SU-DHL-6 (cell line): Measurements from ENCODE around the gene MARS1.
"Not testable (repeated sequence)": the region's sequence is repeated elsewhere in the genome, so short reads cannot be mapped to it uniquely, and the experiment has no call there.

Experiments
- H2AFZ ChIP-seq: fragments of 200-600 bp; sonication (generic); 2 replicates; pipeline ENCODE4 v1.6.1; 2014; ENCODE audit warnings: low read depth, mild to moderate bottlenecking, moderate library complexity, mixed read lengths, antibody characterized with exemption, low read length; ENCODE audit not compliant: severe bottlenecking
- H3F3A ChIP-seq: fragments of 200-600 bp; shearing (Covaris generic); 2 replicates; pipeline ENCODE4 v1.6.0; 2016; ENCODE audit warnings: antibody characterized with exemption, mild to moderate bottlenecking; ENCODE audit not compliant: insufficient read depth
- H3K27ac ChIP-seq: fragments of 200-600 bp; sonication (generic); 2 replicates; pipeline ENCODE4 v1.5.1; 2016; ENCODE audit warnings: low read depth, mild to moderate bottlenecking, low read length, moderate library complexity, mixed read lengths
- H3K27me3 ChIP-seq: fragments of 200-600 bp; sonication (generic), shearing (Covaris generic); 2 replicates; pipeline ENCODE4 v1.6.0; 2014; ENCODE audit warnings: mild to moderate bottlenecking, low read length
- H3K36me3 ChIP-seq: fragments of 200-600 bp; sonication (generic); 2 replicates; pipeline ENCODE4 v1.6.1; 2014; ENCODE audit warnings: mild to moderate bottlenecking, low read length, mixed read lengths
- H3K4me2 ChIP-seq: fragments of 300-600, 200-600 bp; shearing (Covaris generic), sonication (generic); 2 replicates; pipeline ENCODE4 v1.6.0; 2014; ENCODE audit warnings: low read length, low read depth, mild to moderate bottlenecking; ENCODE audit not compliant: poor library complexity, severe bottlenecking
- H3K4me3 ChIP-seq: fragments of 200-600 bp; sonication (generic); 2 replicates; pipeline ENCODE4 v1.5.1; 2014; ENCODE audit warnings: antibody characterized with exemption, low read length, mild to moderate bottlenecking, mixed read lengths; ENCODE audit not compliant: insufficient read depth, poor library complexity, severe bottlenecking
- H3K79me2 ChIP-seq: fragments of 200-600 bp; sonication (generic); 2 replicates; pipeline ENCODE4 v1.6.1; 2014; ENCODE audit warnings: mild to moderate bottlenecking, low read length, moderate library complexity; ENCODE audit not compliant: insufficient read depth
- H3K9ac ChIP-seq: fragments of 200-600 bp; sonication (generic); 2 replicates; pipeline ENCODE4 v1.7.0; 2014; ENCODE audit warnings: mild to moderate bottlenecking, low read length
- H3K9me2 ChIP-seq: fragments of 200-600 bp; sonication (generic); replicated peaks from 2 replicates; pipeline ENCODE4 v1.6.1; 2014; ENCODE audit warnings: low read length; ENCODE audit not compliant: insufficient read depth
- H3K9me3 ChIP-seq: fragments of 200-600 bp; sonication (generic); 2 replicates; pipeline ENCODE4 v1.6.1; 2014; ENCODE audit warnings: low read length, mixed read lengths; ENCODE audit not compliant: insufficient read depth
- H4K20me1 ChIP-seq: fragments of 200-600 bp; sonication (generic); 2 replicates; pipeline ENCODE4 v1.6.1; 2014; ENCODE audit warnings: low read depth, mild to moderate bottlenecking, antibody characterized with exemption, low read length, moderate library complexity, mixed read lengths
- CTCF ChIP-seq: fragments of 200-600 bp; sonication (generic); IDR thresholded peaks from one replicate; pipeline ENCODE4 v1.5.1; 2017; ENCODE audit warnings: antibody characterized with exemption, mild to moderate bottlenecking, low read length, moderate library complexity; ENCODE audit not compliant: insufficient read depth, poor library complexity, severe bottlenecking
- EZH2phosphoT487 ChIP-seq: fragments of 200-600 bp; sonication (generic), shearing (Covaris generic); conservative IDR thresholded peaks from 2 replicates; pipeline ENCODE4 v1.6.1; 2018; ENCODE audit warnings: mild to moderate bottlenecking, antibody characterized with exemption, low read length, moderate library complexity, mixed read lengths

Gene MARS1

GRCh38 chr12:57511588-57512325, 23.9 kb downstream of the MARS1 start:
- H3K36me3 ChIP-seq, result peaks cover 17% of the 10 kb centered on the region; the same call in 1 of the 2 replicates
- TF ChIP-seq EZH2phosphoT487 (no peak), CTCF (no peak)
- H4K20me1 ChIP-seq, result no peaks in the 10 kb centered on the region
- H3K9me3 ChIP-seq, result no peaks in the 10 kb centered on the region
- no peak overlapping the region for H3K27ac ChIP-seq
- H3K4me3 ChIP-seq, result no peak overlapping the region
- no peak overlapping the region for H3K9ac ChIP-seq
- H3K79me2 ChIP-seq, result no peaks in the 10 kb centered on the region
- H2AFZ ChIP-seq, result no peak overlapping the region
- no peaks in the 10 kb centered on the region for H3K9me2 ChIP-seq
- H3K4me2 ChIP-seq, result no peak overlapping the region
- no peaks in the 10 kb centered on the region for H3K27me3 ChIP-seq
- H3F3A ChIP-seq, result peaks cover 33% of the 10 kb centered on the region

GRCh38 chr12:57512665-57513064, 24.8 kb downstream of the MARS1 start:
- Histone ChIP-seq H3K79me2 (no peaks in the 10 kb centered on the region), H2AFZ (no peak overlapping the region), H3K4me2 (no peak overlapping the region), H4K20me1 (no peaks in the 10 kb centered on the region), H3K4me3 (no peak overlapping the region), H3K27me3 (no peaks in the 10 kb centered on the region), H3F3A (peaks cover 38% of the 10 kb centered on the region), H3K9me3 (no peaks in the 10 kb centered on the region), H3K9me2 (no peaks in the 10 kb centered on the region), H3K27ac (no peak overlapping the region), H3K9ac (no peak overlapping the region), H3K36me3 (peaks cover 20% of the 10 kb centered on the region)
- TF ChIP-seq CTCF, result no peak
- TF ChIP-seq EZH2phosphoT487, result no peak

- H3K27ac ChIP-seq, result no peak overlapping the region
- H3K4me3 ChIP-seq, result no peak overlapping the region
- no peak overlapping the region for H2AFZ ChIP-seq
- H3K9me3 ChIP-seq, result no peaks in the 10 kb centered on the region
- peaks cover 42% of the 10 kb centered on the region for H3F3A ChIP-seq
- H3K36me3 ChIP-seq, result peaks cover 20% of the 10 kb centered on the region
- H3K9ac ChIP-seq, result no peak overlapping the region
- TF ChIP-seq CTCF, result no peak
- TF ChIP-seq EZH2phosphoT487, result no peak
- H3K9me2 ChIP-seq, result no peaks in the 10 kb centered on the region
- no peaks in the 10 kb centered on the region for H4K20me1 ChIP-seq
- no peaks in the 10 kb centered on the region for H3K27me3 ChIP-seq
- H3K4me2 ChIP-seq, result no peak overlapping the region
- H3K79me2 ChIP-seq, result peaks cover 4% of the 10 kb centered on the region
Observed at GRCh38 chr12:57513266-57513665, 25.4 kb downstream of the MARS1 start.

GRCh38 chr12:57513677-57514076, 25.8 kb downstream of the MARS1 start:
- not testable (repeated sequence) for H3K27ac ChIP-seq, H3K4me2 ChIP-seq, H3K4me3 ChIP-seq, H3K79me2 ChIP-seq, H4K20me1 ChIP-seq, H3K27me3 ChIP-seq, H2AFZ ChIP-seq, H3K9me3 ChIP-seq, H3K9me2 ChIP-seq, H3K9ac ChIP-seq
- H3K36me3 ChIP-seq, result peaks cover 20% of the 10 kb centered on the region
- peaks cover 43% of the 10 kb centered on the region for H3F3A ChIP-seq

- peaks cover 20% of the 10 kb centered on the region for H3K36me3 ChIP-seq
- not testable (repeated sequence) for H3K4me2 ChIP-seq, H4K20me1 ChIP-seq, H3K27me3 ChIP-seq, H3K9ac ChIP-seq, H3K4me3 ChIP-seq, H3K9me2 ChIP-seq, H3K9me3 ChIP-seq, H3K27ac ChIP-seq, H2AFZ ChIP-seq
- H3K79me2 ChIP-seq, result peaks cover 13% of the 10 kb centered on the region
- peaks cover 40% of the 10 kb centered on the region for H3F3A ChIP-seq
Observed at GRCh38 chr12:57514246-57514645, 26.4 kb downstream of the MARS1 start.
